Kidney glomerular epithelial cell (primary cell): ENCODE results near the gene DISP3.

Experiments used
- DNase-seq: peaks from one replicate; lab custom pipeline; 2025; lab: John Stamatoyannopoulos, UW

Gene DISP3

GRCh38 chr1:11478571-11479374 lies at the start of gene DISP3:
DISP3 (plus strand) TSS chr1:11479155; CDS start chr1:11500993, 21,838 bp downstream.
- DNase-seq = peak; percentile 40

DNA sequence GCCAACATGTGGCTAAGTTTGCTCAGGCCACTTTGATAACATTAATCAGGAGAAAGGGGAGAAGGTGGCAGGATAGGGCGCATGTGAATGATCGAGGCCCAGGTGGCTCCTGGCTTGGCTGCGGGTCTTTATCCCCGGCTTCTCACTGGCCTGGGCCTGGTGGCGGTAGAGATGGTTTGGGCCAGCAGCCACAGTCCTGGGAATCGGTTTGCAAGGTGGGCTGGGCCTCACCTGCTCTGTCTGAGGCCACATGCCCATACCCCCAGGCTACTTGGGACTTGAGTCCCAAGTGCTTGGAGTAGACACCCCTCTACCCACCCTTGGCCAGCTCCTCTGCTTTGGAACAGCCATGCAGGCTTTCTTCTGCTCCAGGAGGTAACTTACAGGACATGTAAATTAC lies 49.7 kb upstream of the DISP3 start:
- no peak for DNase-seq

GRCh38 chr1:11429935-11430334 lies 49.0 kb upstream of the DISP3 start:
- no peak for DNase-seq

GRCh38 chr1:11431941-11432507 lies 46.9 kb upstream of the DISP3 start:
- no peak for DNase-seq

DNA sequence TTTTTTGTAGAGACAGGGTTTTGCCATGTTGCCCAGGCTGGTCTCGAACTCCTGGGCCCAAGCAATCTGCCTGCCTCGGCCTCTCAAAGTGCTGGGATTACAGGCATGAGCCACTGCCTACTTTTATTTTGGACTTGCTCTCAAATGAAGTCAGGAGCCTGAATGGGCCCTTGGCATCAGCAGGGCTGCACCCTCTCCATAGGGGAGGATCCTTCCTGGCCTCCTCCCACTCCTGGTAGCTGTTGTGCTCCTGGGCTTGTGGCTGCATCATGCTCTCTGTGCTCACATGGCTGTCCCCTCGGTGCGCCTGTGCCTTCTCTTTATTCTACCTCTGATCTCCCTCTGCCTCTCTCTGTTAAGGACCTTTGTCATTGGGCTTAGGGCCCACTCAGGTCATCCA lies 46.4 kb upstream of the DISP3 start:
- no peak for DNase-seq

DNA sequence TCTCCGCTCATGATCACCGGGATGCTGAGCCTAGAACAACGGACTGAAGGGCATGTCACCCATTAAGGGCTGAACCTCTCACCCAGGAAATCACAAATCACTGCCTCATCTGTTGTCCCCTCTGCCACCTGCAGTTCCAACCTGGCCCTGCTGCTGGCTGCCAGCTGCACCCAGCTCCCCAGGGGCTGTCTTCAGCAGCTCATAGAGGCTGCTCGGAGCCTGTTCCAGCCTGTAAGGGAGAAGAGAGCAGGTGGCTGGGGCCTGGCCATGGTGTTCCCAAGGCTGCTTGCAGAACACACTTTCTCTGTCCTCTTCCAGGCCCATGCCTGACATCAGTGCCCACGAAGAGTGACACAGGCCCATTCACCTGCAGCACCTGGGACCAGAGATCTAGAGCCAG lies 44.5 kb upstream of the DISP3 start:
- DNase-seq = no peak

DNA sequence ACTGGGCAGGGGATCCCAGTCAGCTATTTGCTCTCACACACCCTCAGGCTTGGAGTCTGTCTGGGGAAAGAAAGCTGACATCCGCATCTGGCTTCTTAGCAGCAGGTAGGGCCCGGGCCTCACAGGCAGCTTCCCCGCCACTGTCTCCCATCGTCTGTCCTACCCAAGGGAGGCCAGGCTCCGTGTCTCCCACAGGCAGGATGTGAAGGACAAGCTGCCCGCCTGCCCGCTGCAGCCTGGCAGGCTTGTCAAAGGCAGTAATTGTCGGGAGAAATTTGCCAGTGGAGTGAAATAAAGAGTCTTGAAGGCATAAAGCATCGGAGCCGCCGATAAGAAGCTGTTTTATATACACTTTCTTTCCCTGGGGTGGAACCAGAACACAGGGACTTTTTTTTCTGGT lies 44.0 kb upstream of the DISP3 start:
- DNase-seq = no peak

DNA sequence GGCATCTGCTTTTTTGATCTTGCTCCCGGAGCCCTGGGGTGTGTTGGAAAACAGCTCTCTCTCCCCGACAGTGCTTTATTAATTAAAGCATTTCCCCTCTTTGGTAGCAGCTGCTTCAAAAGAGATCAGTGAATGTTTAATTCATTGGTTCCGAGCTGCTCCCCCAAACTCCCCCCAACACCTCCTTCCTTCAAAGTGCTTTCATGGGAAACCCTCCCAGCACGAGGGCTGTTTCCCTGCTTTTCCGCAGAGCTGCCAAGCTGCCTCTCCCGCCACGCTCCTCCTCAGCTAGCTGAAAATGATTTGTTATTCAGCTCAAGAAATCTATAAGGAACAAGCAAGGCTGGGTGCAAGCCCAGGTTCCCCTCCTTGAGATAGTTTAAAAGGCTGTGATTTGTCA lies 40.0 kb upstream of the DISP3 start:
- DNase-seq = no peak

- DNase-seq = no peak
Observed at GRCh38 chr1:11441211-11441952, 37.6 kb upstream of the DISP3 start.

DNA sequence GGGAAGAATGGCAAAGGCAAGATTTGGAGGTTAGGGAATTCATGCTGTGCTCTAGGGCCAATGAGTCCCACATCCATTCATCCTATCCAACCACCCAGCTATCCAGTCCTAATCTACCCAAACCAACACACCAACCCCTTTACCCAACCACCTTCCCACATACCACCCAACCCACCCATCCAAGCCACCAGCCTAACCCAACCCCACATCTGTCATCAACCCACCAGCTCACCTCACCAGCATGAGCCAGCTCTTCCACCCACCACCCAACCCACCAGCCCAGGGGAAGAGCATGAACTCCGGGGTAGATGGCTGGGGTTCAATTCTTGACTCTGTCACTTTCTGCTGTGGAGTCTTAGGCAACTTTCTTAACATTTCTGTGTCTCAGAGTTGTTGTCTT lies 35.9 kb upstream of the DISP3 start:
- no peak for DNase-seq

- DNase-seq = no peak
Observed at GRCh38 chr1:11443961-11444658, 34.8 kb upstream of the DISP3 start.

GRCh38 chr1:11444907-11445306 lies 34.0 kb upstream of the DISP3 start:
- no peak for DNase-seq

GRCh38 chr1:11447903-11448302 lies 31.1 kb upstream of the DISP3 start:
- DNase-seq = no peak

DNA sequence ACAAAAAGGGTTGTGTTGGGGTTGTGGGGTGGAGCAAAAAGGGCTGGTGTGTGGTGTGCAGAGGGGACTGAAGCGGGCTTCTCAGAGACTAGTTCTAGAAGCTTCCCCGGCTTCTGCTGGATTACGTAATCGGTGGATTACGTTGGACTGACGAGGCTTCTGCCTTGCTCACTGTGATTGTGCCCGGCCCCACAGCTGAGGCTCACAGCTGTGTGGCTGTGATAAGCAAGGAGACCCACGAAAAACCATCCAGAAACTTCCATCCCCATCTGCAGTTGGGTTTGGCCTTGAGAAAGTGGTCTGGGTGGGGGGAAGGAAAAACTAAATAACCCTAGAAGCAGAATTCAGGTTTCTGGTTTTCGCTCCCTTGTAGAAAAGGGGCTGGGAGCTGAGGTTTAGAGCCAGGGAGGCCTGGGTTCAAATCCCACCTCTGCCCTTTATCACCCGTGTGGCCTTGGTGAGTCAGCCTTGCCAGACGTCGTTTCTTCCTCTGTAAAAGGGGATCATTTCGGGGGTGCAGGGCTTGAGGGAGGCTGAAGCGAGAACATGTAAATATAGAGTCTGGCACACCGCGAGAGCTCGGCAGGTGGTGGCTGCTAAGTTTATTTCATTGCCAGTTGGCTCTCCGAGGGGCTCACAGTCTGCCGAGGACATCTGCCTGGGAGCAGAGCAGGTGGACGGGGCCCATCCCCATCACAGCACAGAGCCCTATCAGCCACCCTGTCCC lies 30.4 kb upstream of the DISP3 start:
- DNase-seq = no peak

DNA sequence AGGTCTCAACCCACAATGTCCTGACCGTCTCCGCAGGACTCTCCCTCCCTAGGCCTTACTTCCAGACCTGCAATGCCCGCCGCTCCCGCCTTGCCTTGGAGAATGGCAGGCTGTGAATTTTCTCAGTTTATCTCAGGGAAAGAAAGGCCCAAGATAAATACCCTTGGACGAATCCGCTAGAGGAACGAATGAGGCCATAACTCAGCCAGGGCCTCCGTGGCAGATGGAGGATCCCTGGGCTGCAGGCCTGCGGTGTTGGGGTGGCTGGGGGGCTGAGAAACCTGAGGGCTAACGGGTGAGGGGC lies 29.9 kb upstream of the DISP3 start:
- no peak for DNase-seq

GRCh38 chr1:11450310-11450709 lies 28.6 kb upstream of the DISP3 start:
- no peak for DNase-seq

- no peak for DNase-seq
Observed at GRCh38 chr1:11453742-11454491, 25.0 kb upstream of the DISP3 start.

DNA sequence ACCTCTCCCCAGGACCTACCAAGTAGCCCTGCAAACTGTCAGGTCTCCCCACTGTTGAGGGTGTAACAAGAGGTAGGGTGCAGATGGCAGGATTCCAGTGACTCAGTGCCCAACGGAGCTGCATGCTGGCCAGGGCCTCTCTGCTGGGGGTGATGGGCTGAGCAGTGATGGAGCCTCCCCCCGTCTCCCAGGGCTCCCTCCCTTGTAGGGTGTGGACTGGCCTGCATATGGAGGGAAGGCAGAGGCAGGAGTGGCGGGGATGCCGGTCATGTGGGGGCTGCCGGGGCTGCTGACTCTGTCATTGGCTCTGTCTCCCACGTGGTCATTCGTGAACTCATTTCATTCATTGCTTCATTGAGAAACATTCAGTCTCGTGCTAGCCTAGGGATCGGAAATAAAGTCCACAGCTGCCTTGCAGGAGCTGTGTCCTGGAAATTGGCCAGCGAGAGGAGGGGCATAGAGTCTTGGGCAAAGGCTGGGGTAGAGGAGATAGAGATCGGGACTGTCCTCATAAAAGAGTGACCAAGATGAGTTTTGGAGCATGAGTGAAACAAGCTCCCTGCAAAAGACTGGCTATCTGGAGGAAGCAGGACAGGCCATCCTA lies 22.9 kb upstream of the DISP3 start:
- DNase-seq = no peak

GRCh38 chr1:11456965-11457364 lies 22.0 kb upstream of the DISP3 start:
- DNase-seq = no peak

- DNase-seq = no peak
Observed at GRCh38 chr1:11458811-11459275, 20.1 kb upstream of the DISP3 start.
